GM23338 (cell line): Measurements from ENCODE around the gene UQCRH. TPM values are rescaled to one million over a fixed set of nuclear protein-coding genes. Genes with fewer than 3 reads are reported as not detected.

Experiments used
- ATAC-seq: fragments of 200-7000 bp; cut with Tn5 transposase; 3 replicates; pipeline ENCODE4 v1.9.1; 2020
- DNase-seq: peaks from one replicate; pipeline ENCODE4 v3.0.0-alpha.2; 2015; ENCODE audit warnings: low spot score
- H2AFZ ChIP-seq: fragments of 200-600 bp; sonication (generic); 2 replicates; pipeline ENCODE4 v1.8.0; 2016; ENCODE audit warnings: antibody characterized with exemption, mild to moderate bottlenecking, moderate library complexity
- H3F3A ChIP-seq: fragments of 200-600 bp; sonication (generic); replicated peaks from 2 replicates; pipeline ENCODE4 v1.8.0; 2017; ENCODE audit warnings: antibody characterized with exemption, mixed run types, low read depth
- H3K27ac ChIP-seq: fragments of 200-600 bp; sonication (generic); 2 replicates; pipeline ENCODE4 v1.6.1; 2016; ENCODE audit warnings: low read depth
- H3K27me3 ChIP-seq: fragments of 200-600 bp; sonication (generic); 2 replicates; pipeline ENCODE4 v1.8.0; 2016; ENCODE audit warnings: mild to moderate bottlenecking, mixed run types, moderate library complexity; ENCODE audit not compliant: insufficient read depth
- H3K36me3 ChIP-seq: fragments of 200-600 bp; sonication (generic); 2 replicates; pipeline ENCODE4 v1.8.0; 2016; ENCODE audit warnings: mild to moderate bottlenecking; ENCODE audit not compliant: insufficient read depth
- H3K4me1 ChIP-seq: fragments of 200-600 bp; sonication (generic); 2 replicates; pipeline ENCODE4 v1.8.0; 2016; ENCODE audit warnings: mild to moderate bottlenecking, moderate library complexity; ENCODE audit not compliant: insufficient read depth
- H3K4me2 ChIP-seq: fragments of 200-600 bp; sonication (generic); 2 replicates; pipeline ENCODE4 v1.7.1; 2017; ENCODE audit warnings: mixed run types
- H3K4me3 ChIP-seq: fragments of 200-600 bp; sonication (generic); 2 replicates; pipeline ENCODE4 v1.6.1; 2016; ENCODE audit warnings: mixed run types
- H3K79me2 ChIP-seq: fragments of 200-600 bp; sonication (generic); replicated peaks from 2 replicates; pipeline ENCODE4 v1.8.0; 2017; ENCODE audit warnings: mild to moderate bottlenecking; ENCODE audit not compliant: insufficient read depth
- H3K9me2 ChIP-seq: fragments of 200-600 bp; sonication (generic); 2 replicates; pipeline ENCODE4 v1.8.0; 2017; ENCODE audit not compliant: insufficient read depth
- H4K20me1 ChIP-seq: fragments of 200-600 bp; sonication (generic); replicated peaks from 2 replicates; pipeline ENCODE4 v1.8.0; 2017; ENCODE audit warnings: mild to moderate bottlenecking; ENCODE audit not compliant: insufficient read depth
- H3K27ac Mint-ChIP-seq: 2 replicates; pipeline ENCODE4 v1.8.0; 2020; ENCODE audit warnings: inconsistent platforms, mild to moderate bottlenecking, moderate library complexity, mixed read lengths
- H3K27me3 Mint-ChIP-seq: 3 replicates; pipeline ENCODE4 v1.8.0; 2022; ENCODE audit warnings: low read depth, mild to moderate bottlenecking, moderate library complexity, mixed read lengths, inconsistent platforms; ENCODE audit not compliant: insufficient read depth, poor library complexity
- H3K36me3 Mint-ChIP-seq: 3 replicates; pipeline ENCODE4 v1.8.0; 2021; ENCODE audit warnings: low read depth, mild to moderate bottlenecking, inconsistent platforms, moderate library complexity, mixed read lengths
- H3K4me1 Mint-ChIP-seq: 3 replicates; pipeline ENCODE4 v1.8.0; 2020; ENCODE audit warnings: mild to moderate bottlenecking, inconsistent platforms, mixed read lengths
- H3K4me3 Mint-ChIP-seq: 3 replicates; pipeline ENCODE4 v1.8.0; 2021; ENCODE audit warnings: moderate library complexity, mild to moderate bottlenecking, inconsistent platforms, mixed read lengths
- H3K9me3 Mint-ChIP-seq: 3 replicates; pipeline ENCODE4 v1.8.0; 2020; ENCODE audit warnings: moderate library complexity, mild to moderate bottlenecking, inconsistent platforms, mixed read lengths
- CREB1 ChIP-seq: fragments of 250-450 bp; sonication (Bioruptor Pico); IDR thresholded peaks from 2 replicates; pipeline ENCODE4 v1.5.0; 2020; ENCODE audit warnings: low read depth, mild to moderate bottlenecking, moderate library complexity
- ETS1 ChIP-seq: IDR thresholded peaks from 2 replicates; pipeline ENCODE4 v1.6.1; 2016; ENCODE audit warnings: antibody characterized with exemption
- EZH2phosphoT487 ChIP-seq: fragments of 200-600 bp; sonication (generic); IDR thresholded peaks from one replicate; pipeline ENCODE4 v1.8.1; 2018; ENCODE audit warnings: antibody characterized with exemption; ENCODE audit not compliant: unreplicated experiment
- JUNB ChIP-seq: IDR thresholded peaks from one replicate; pipeline ENCODE4 v1.6.1; 2016; ENCODE audit warnings: antibody characterized with exemption; ENCODE audit not compliant: unreplicated experiment
- POLR2AphosphoS5 ChIP-seq: IDR thresholded peaks from 2 replicates; pipeline ENCODE4 v1.6.1; 2016; ENCODE audit warnings: antibody characterized with exemption, low read depth
- STAT1 ChIP-seq: IDR thresholded peaks from one replicate; pipeline ENCODE4 v1.6.1; 2016; ENCODE audit warnings: antibody characterized with exemption; ENCODE audit not compliant: unreplicated experiment
- ZNF114 ChIP-seq: fragments of 250-450 bp; sonication (Bioruptor Pico); IDR thresholded peaks from 2 replicates; pipeline ENCODE4 v1.5.0; 2020; ENCODE audit warnings: mild to moderate bottlenecking, moderate library complexity
- ZNF331 ChIP-seq: fragments of 250-450 bp; sonication (Bioruptor Pico); IDR thresholded peaks from 2 replicates; pipeline ENCODE4 v1.5.0; 2020; ENCODE audit warnings: low read depth, mild to moderate bottlenecking, moderate library complexity
- polyA plus RNA-seq: library from polyadenylated mRNA; unstranded; fragments of >200 nt; fragmentation: Nextera tagmentation; extraction: Ambion mirVana; gene quantifications from 2 replicates; pipeline ENCODE4 v1.2.1, GENCODE V29; 2016
- total RNA-seq: library from RNA; depleted of rRNA; stranded (reverse); fragments of >200 nt; shearing (Covaris generic); gene quantifications from 2 replicates; pipeline ENCODE4 v1.2.3, GENCODE V29; 2014
- TF ChIP-seq, protein P1 (sequence below), 2 experiments: fragments of 200-600 bp in 1 of 2; sonication (generic) in 1 of 2; conservative IDR thresholded peaks; 2 replicates each; pipeline versions ENCODE4 v1.5.1 to v1.6.1; 2016 to 2017; ENCODE audit warnings: antibody characterized with exemption in 2 of 2, low read depth in 2 of 2, mild to moderate bottlenecking in 2 of 2, moderate library complexity in 1 of 2

The UQCRH gene
- total and polyA plus RNA-seq, 2 experiments from 2014 or later: 579 to 1,330 TPM

DNA sequence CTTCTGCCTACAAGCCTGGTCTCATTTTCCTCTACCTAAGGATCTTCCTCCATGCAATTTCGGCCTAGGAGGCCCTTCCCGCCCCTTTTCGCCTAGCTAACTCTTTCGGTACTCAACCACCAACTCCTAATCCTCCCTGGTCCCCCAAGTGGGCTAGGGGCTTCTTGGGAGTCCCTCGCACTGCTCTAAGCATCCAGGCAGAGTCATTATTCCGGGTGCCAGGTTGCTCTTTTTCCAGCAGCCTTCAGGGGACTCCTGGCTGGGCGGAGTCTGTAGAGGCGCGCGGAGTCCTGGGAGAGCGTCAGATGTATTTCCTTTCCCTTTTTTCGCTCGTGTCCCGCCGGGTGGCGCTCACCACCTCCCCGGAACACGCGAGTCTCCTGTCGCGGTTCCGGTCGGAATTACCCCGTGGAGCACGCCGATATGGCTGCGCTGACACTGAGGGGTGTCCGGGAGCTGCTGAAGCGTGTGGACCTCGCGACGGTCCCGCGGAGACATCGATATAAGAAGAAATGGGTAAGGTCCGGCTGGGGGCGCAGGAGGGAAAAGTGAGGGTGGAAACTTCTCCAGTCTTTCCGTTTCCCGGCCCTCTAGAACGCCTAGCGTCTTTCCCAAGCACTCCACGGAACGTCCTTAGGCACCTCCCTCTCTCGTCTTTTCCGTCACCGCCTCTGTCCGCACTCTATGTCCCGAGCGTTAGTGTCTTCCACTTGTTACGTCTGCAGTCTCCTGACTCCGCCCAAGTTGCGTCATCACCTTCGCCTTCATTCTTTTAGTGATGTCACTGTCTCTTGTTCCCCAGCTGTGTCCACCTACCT is 37.1 kb downstream of the UQCRH start, which contains the start of gene NSUN4:
Gene NSUN4 (plus strand): TSS at position 404 of the 818 bp plus-strand sequence. CDS start 20 bp downstream, at position 424.
- H3K27me3 ChIP-seq: no peaks in the 10 kb centered on the region
- peak within 1 kb of the TSS; percentile 99 for H3K27ac Mint-ChIP-seq
- H3K4me1 ChIP-seq: peaks cover 14% of the 10 kb centered on the region
- H3F3A ChIP-seq: peaks cover 11% of the 10 kb centered on the region
- peak within 1 kb of the TSS; percentile 84 for H3K4me2 ChIP-seq
- H3K4me3 ChIP-seq: peak within 1 kb of the TSS; percentile 81
- no peaks in the 10 kb centered on the region for H3K9me3 Mint-ChIP-seq
- H3K4me1 Mint-ChIP-seq: peaks cover 18% of the 10 kb centered on the region; the same call in 2 of the 3 replicates
- ATAC-seq (peak; percentile 95), DNase-seq (peak; percentile 92)
- H4K20me1 ChIP-seq: no peaks in the 10 kb centered on the region
- H2AFZ ChIP-seq: peak within 1 kb of the TSS; percentile 85
- peak within 1 kb of the TSS; percentile 100 for H3K27ac ChIP-seq
- peak; percentile 95 for TF ChIP-seq CREB1 (CRISPR knock-in tag)
- no peak for TF ChIP-seq JUNB
- TF ChIP-seq, protein P1, sequence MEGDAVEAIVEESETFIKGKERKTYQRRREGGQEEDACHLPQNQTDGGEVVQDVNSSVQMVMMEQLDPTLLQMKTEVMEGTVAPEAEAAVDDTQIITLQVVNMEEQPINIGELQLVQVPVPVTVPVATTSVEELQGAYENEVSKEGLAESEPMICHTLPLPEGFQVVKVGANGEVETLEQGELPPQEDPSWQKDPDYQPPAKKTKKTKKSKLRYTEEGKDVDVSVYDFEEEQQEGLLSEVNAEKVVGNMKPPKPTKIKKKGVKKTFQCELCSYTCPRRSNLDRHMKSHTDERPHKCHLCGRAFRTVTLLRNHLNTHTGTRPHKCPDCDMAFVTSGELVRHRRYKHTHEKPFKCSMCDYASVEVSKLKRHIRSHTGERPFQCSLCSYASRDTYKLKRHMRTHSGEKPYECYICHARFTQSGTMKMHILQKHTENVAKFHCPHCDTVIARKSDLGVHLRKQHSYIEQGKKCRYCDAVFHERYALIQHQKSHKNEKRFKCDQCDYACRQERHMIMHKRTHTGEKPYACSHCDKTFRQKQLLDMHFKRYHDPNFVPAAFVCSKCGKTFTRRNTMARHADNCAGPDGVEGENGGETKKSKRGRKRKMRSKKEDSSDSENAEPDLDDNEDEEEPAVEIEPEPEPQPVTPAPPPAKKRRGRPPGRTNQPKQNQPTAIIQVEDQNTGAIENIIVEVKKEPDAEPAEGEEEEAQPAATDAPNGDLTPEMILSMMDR (conservative IDR thresholded peaks at IDR 0.05; ENCODE audit: low read depth in 2 of 2): peak; percentile 75 to 78
- peak; percentile 46 for TF ChIP-seq ETS1
- TF ChIP-seq ZNF114 (CRISPR knock-in tag): no peak
- peak; percentile 90 for TF ChIP-seq POLR2AphosphoS5
- no peak for TF ChIP-seq EZH2phosphoT487
- peaks cover 13% of the 10 kb centered on the region; the same call in 1 of the 2 replicates for H3K36me3 ChIP-seq
- H3K4me3 Mint-ChIP-seq: peak within 1 kb of the TSS; percentile 92
- peaks cover 20% of the 10 kb centered on the region for H3K79me2 ChIP-seq
- peaks cover 13% of the 10 kb centered on the region for H3K27me3 Mint-ChIP-seq
- H3K9me2 ChIP-seq: no peaks in the 10 kb centered on the region
- peaks cover 30% of the 10 kb centered on the region for H3K36me3 Mint-ChIP-seq

DNA sequence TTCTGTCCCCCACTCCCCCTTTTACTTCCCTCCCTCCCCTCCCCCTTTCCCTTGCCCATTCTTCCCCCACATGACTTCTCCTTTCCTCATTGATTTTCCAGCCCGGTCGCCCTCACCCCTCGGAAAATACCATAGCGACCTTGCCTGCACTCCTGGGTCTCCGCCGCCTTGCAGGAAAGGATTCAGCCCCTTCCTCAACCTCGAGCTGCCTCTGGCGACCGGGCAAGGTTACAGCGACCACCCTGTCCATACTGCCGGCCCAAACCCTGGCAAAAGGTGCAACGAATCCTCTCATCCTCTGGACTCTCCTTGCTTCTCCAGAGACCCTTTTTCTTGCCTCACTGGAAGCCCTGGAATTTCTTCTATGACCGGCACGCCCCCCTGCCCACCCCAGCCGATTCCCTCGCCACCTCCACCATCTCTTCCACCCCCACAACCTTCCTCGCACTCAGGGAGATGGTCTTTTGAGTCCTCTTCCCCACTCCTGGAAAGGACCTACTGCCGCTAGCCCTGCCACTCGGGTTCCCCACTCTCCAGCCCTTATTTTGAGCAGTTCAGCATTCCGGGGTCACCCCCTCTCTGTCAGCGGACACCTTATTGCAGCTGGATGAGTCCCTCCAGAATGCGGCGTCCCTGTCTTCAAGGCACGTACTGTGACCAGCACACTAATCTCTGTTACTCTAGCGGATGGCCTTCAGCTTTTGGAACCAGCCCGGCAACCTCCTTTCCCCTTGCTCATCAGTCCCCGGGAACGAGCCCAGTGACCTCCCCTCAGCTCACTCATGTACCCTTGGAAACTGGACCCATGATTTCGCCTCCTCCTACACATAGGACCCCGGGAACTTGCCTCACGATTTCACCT is 38.0 kb downstream of the UQCRH start:
- Histone ChIP-seq H2AFZ (peak overlapping the region; percentile 85; the same call in 1 of the 2 replicates), H3K36me3 (peaks cover 19% of the 10 kb centered on the region; the same call in 1 of the 2 replicates), H4K20me1 (no peaks in the 10 kb centered on the region), H3K4me3 (peak overlapping the region; percentile 81), H3K79me2 (peaks cover 20% of the 10 kb centered on the region), H3K4me2 (peak overlapping the region; percentile 84), H3F3A (peaks cover 11% of the 10 kb centered on the region), H3K27me3 (no peaks in the 10 kb centered on the region), H3K9me2 (no peaks in the 10 kb centered on the region), H3K27ac (peak overlapping the region; percentile 100), H3K4me1 (peaks cover 14% of the 10 kb centered on the region)
- peak overlapping the region; percentile 92 for H3K4me3 Mint-ChIP-seq
- DNase-seq (no peak), ATAC-seq (peak; percentile 21)
- no peaks in the 10 kb centered on the region for H3K9me3 Mint-ChIP-seq
- peaks cover 13% of the 10 kb centered on the region for H3K27me3 Mint-ChIP-seq
- peaks cover 37% of the 10 kb centered on the region for H3K36me3 Mint-ChIP-seq
- H3K27ac Mint-ChIP-seq: peak overlapping the region; percentile 99
- peaks cover 18% of the 10 kb centered on the region; the same call in 2 of the 3 replicates for H3K4me1 Mint-ChIP-seq
- TF ChIP-seq ETS1 (no peak), JUNB (no peak), CREB1 (CRISPR knock-in tag) (no peak), ZNF331 (CRISPR knock-in tag) (no peak), ZNF114 (CRISPR knock-in tag) (no peak), POLR2AphosphoS5 (no peak), STAT1 (no peak), EZH2phosphoT487 (no peak)
- TF ChIP-seq, protein P1 (conservative IDR thresholded peaks at IDR 0.05; ENCODE audit: low read depth in 2 of 2): no peak
